ENCODE data around the gene QKI. TPM values are rescaled to one million over a fixed set of nuclear protein-coding genes. Genes with fewer than 3 reads are reported as not detected.

QKI gene
- total RNA-seq, 4 donors from 2014 or later: 8.4 to 107 (median 37.1) TPM

DNA sequence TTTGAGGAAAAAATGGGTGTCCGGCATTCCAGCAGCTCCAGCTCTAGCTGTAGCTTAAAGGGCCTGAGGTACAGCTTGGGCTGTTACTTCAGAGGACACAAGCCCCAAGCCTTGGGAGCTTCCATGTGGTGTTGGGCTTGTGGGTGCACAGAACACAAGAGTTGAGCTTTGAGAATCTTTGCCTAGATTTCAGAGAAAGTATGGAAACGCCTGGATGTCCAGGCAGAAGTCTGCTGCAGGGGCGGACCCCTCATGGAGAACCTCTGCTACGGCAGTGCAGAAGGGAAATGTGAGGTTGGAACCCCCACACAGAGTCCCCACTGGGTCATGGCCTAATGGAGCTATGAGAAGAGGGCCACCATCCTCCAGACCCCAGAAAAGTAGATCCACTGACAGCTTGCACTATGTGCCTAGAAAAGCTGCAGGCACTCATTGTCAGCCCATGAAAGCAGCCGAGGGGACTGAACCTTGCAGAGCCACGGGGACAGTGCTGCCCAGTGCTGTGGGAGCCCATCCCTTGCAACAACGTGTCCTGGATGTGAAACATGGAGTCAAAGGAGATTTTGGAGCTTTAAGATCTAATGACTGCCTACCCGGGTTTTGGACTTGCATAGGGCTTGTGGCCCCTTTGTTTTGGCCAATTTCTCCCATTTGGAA is 90.6 kb downstream of the QKI start:
- DNase-seq: no peak
- Histone ChIP-seq H3K27ac (no peak overlapping the region), H3K36me3 (no peaks in the 10 kb centered on the region), H3K27me3 (no peaks in the 10 kb centered on the region), H3K4me1 (peaks cover 0 to 5% (median 0%) of the 10 kb centered on the region in 4 donors), H3K4me3 (no peak overlapping the region), H3K9me3 (no peaks in the 10 kb centered on the region)
- TF ChIP-seq POLR2A (IDR thresholded peaks at IDR 0.05): no peak
- TF ChIP-seq, protein P1, sequence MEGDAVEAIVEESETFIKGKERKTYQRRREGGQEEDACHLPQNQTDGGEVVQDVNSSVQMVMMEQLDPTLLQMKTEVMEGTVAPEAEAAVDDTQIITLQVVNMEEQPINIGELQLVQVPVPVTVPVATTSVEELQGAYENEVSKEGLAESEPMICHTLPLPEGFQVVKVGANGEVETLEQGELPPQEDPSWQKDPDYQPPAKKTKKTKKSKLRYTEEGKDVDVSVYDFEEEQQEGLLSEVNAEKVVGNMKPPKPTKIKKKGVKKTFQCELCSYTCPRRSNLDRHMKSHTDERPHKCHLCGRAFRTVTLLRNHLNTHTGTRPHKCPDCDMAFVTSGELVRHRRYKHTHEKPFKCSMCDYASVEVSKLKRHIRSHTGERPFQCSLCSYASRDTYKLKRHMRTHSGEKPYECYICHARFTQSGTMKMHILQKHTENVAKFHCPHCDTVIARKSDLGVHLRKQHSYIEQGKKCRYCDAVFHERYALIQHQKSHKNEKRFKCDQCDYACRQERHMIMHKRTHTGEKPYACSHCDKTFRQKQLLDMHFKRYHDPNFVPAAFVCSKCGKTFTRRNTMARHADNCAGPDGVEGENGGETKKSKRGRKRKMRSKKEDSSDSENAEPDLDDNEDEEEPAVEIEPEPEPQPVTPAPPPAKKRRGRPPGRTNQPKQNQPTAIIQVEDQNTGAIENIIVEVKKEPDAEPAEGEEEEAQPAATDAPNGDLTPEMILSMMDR (IDR thresholded peaks at IDR 0.05): no peak

DNA sequence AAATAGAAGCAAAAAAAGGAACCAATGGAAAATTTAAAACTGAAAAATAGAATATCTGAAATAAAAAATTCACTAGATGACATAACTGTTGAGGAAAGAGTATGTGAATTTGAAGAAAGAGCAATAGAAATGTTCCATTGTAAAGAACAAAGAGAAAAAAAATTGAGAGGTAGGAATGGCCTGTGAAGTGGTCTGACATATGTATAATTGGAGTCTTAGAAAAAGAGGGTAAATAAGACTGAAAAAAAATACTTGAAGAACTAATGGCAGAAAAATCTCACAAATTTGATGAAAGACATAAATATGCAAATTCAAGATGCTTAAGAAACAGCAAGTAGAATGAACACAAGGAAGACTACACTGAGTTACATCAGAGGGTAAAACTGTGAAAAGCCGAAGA is 93.4 kb downstream of the QKI start:
- no peak for TF ChIP-seq POLR2A (IDR thresholded peaks at IDR 0.05)
- TF ChIP-seq, protein P1 (IDR thresholded peaks at IDR 0.05): no peak
- no peak overlapping the region for H3K27ac ChIP-seq
- H3K4me3 ChIP-seq: no peak overlapping the region
- no peaks in the 10 kb centered on the region for H3K4me1 ChIP-seq
- no peaks in the 10 kb centered on the region for H3K36me3 ChIP-seq
- no peaks in the 10 kb centered on the region for H3K27me3 ChIP-seq
- no peak for DNase-seq
- no peaks in the 10 kb centered on the region for H3K9me3 ChIP-seq

DNA sequence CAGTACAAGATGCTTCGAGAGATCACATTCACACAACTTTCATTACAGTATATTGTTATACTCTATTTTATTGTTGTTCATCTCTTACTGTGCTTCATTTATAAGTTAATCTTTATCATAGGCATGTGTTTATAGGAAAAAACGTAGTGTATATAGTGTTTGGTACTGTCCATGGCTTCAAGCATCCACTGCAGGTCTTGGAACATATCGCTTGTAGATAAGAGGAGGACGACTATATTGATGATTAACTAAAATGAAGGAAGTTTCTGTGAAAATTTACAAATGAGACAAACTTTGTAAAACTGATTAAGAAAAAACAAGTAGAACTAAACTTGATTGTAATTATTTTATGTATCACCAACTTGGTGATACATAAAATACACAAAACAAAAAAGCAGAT is 98.5 kb downstream of the QKI start:
- H3K4me3 ChIP-seq: no peak overlapping the region
- no peaks in the 10 kb centered on the region for H3K4me1 ChIP-seq
- H3K9me3 ChIP-seq: no peaks in the 10 kb centered on the region
- no peaks in the 10 kb centered on the region for H3K36me3 ChIP-seq
- H3K27me3 ChIP-seq: no peaks in the 10 kb centered on the region
- TF ChIP-seq, protein P1 (IDR thresholded peaks at IDR 0.05): no peak
- TF ChIP-seq POLR2A (IDR thresholded peaks at IDR 0.05): no peak
- no peak for DNase-seq
- no peak overlapping the region for H3K27ac ChIP-seq

DNA sequence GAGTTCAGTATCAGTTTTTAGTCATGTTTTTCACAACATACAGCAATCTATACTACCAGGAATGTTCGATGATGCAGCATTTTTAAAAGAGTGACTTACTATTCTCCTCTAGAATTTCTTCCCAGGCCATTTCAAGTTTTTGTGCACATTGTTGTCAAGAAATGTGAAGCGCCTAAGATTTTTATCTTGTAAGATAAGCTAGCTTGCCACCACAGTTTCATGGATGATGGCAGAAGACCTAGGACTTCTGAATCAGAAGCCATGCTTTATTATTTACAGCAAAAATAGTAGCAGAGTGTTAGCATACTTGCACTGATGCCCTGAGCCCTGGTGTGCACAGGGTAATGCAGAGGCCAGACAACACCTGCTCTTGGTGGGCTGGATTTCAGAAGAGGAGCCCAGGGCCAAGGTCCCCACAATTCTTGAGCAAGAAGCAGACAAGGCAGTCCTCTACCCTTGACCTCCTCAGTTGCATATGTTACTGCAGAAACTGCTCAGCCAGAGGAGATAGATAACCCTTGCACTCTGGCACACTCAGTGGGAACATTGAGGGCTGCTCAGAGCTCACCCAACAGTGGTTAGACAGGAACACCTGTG is 99.2 kb downstream of the QKI start:
- no peak for DNase-seq
- no peak overlapping the region for H3K27ac ChIP-seq
- H3K36me3 ChIP-seq: no peaks in the 10 kb centered on the region
- no peaks in the 10 kb centered on the region for H3K4me1 ChIP-seq
- H3K4me3 ChIP-seq: no peak overlapping the region
- no peaks in the 10 kb centered on the region for H3K27me3 ChIP-seq
- TF ChIP-seq, protein P1 (IDR thresholded peaks at IDR 0.05): no peak
- TF ChIP-seq POLR2A (IDR thresholded peaks at IDR 0.05): no peak
- no peaks in the 10 kb centered on the region for H3K9me3 ChIP-seq

DNA sequence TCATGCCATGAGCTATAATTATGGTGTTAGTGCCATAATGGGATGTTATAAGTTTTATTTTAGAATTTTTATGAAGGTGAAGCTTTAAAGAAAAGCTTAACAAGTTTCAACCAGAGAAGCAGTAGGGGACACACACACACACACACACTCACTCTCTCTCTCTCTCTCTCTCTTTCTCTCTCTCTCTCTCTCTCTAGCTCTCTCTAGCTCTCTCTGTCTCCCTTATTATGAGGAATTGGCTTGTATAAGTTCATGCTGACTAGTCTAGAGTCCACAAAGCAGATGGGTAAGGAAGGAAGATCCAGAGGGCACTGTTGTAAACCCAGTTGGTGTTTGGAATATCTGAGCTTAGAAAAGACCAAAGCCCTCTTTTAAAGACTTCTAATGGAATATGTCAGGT is 102.4 kb downstream of the QKI start:
- H3K36me3 ChIP-seq: no peaks in the 10 kb centered on the region
- H3K4me3 ChIP-seq: no peak overlapping the region
- TF ChIP-seq, protein P1 (IDR thresholded peaks at IDR 0.05): no peak
- no peak for TF ChIP-seq POLR2A (IDR thresholded peaks at IDR 0.05)
- no peaks in the 10 kb centered on the region for H3K27me3 ChIP-seq
- no peak overlapping the region for H3K27ac ChIP-seq
- H3K4me1 ChIP-seq: no peaks in the 10 kb centered on the region
- DNase-seq: no peak
- H3K9me3 ChIP-seq: no peaks in the 10 kb centered on the region
